SK-N-MC (cell line): Measurements from ENCODE around the gene CDSN.

Experiments used
- EZH2 ChIP-seq: fragments of 200-600 bp; sonication (generic); IDR thresholded peaks from one replicate; pipeline ENCODE4 v1.6.1; 2017; ENCODE audit warnings: antibody characterized with exemption
- POLR2AphosphoS5 ChIP-seq: IDR thresholded peaks from 2 replicates; pipeline ENCODE4 v1.6.1; 2012; ENCODE audit warnings: mild to moderate bottlenecking, low read depth, low read length, borderline replicate concordance

DNA sequence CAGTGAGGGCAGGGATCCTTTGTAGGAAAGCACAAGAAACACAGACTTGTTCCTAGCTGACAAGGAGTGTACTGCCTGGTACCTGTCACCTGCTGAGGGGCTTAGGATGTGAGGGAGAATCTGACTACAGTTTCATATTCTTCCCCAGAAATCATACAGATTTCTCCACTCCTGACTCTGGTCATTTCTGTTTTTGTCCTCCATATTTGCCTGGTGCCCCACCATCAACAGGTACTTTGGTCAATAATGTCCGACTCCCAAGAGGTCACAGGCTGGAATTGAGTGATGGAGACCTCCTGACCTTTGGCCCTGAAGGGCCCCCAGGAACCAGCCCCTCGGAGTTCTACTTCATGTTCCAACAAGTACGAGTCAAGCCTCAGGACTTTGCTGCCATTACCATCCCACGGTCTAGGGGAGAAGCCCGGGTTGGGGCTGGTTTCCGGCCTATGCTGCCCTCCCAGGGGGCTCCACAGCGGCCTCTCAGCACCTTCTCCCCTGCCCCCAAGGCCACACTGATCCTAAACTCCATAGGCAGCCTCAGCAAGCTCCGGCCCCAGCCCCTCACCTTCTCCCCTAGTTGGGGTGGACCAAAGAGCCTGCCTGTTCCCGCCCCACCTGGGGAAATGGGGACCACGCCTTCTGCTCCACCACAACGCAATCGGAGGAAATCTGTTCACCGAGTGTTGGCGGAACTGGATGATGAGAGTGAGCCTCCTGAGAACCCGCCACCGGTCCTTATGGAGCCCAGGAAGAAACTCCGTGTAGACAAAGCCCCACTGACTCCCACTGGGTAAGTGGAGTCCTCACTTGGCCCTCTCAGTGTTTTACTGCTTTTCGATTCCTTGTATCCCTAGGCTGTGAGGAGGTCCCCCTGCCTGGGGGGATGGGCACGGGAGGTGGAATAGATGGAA lies 41.2 kb upstream of the CDSN start:
- TF ChIP-seq POLR2AphosphoS5 (no peak), EZH2 (no peak)
